SK-N-SH (cell line): ENCODE results near the gene MAP7D2. TPM values are rescaled to one million over a fixed set of nuclear protein-coding genes. Genes with fewer than 3 reads are reported as not detected.

Experiments
- CTCF ChIA-PET: fragments of 300-600, 350-600 bp; formaldehyde crosslinking; extraction: SDS; loops from one replicate; lab custom pipeline; 2021; lab: Yijun Ruan, JAX
- POLR2A ChIA-PET: fragments of 350-600 bp; sonication (Branson Sonifier 250); formaldehyde crosslinking; extraction: SDS; loops from one replicate; lab custom pipeline; 2020; ENCODE audit warnings: antibody characterized with exemption, inconsistent platforms; lab: Yijun Ruan, JAX
- DNase-seq: peaks from one replicate; pipeline ENCODE4 v3.0.0; 2012
- H2AFZ ChIP-seq: fragments of 200-600 bp; sonication (generic); 2 replicates; pipeline ENCODE4 v1.8.1; 2016; ENCODE audit warnings: antibody characterized with exemption, mild to moderate bottlenecking, low read depth
- H3F3A ChIP-seq: fragments of 200-600 bp; sonication (generic); replicated peaks from 2 replicates; pipeline ENCODE3; 2016; ENCODE audit warnings: antibody characterized with exemption, mild to moderate bottlenecking; ENCODE audit not compliant: insufficient read depth
- H3K27ac ChIP-seq, 2 experiments: fragments of 200-500 bp in 1 of 2; fragments of 200-600 bp in 1 of 2; sonication (Bioruptor generic) in 1 of 2; sonication (generic), shearing (Covaris generic) in 1 of 2; 2 replicates each; pipeline versions ENCODE4 v1.5.1 to v1.6.1; 2014 to 2016; ENCODE audit warnings: low read depth in 2 of 2, inconsistent platforms in 1 of 2, low read length in 1 of 2, mild to moderate bottlenecking in 1 of 2, mixed read lengths in 1 of 2
- H3K27me3 ChIP-seq: fragments of 200-600 bp; sonication (generic), shearing (Covaris generic); 2 replicates; pipeline ENCODE4 v1.6.1; 2016; ENCODE audit warnings: mixed run types; ENCODE audit not compliant: insufficient read depth
- H3K36me3 ChIP-seq, 2 experiments: fragments of 200-500 bp in 1 of 2; fragments of 200-600 bp in 1 of 2; sonication (Bioruptor generic) in 1 of 2; sonication (generic) in 1 of 2; replicated peaks in 1 of 2; 2 replicates each; pipeline versions ENCODE3 to v1.5.1; 2014 to 2016; ENCODE audit warnings: low read length in 1 of 2, mild to moderate bottlenecking in 1 of 2; ENCODE audit not compliant: insufficient read depth in 2 of 2, control insufficient read depth in 1 of 2
- H3K4me1 ChIP-seq, 2 experiments: fragments of 200-500 bp in 1 of 2; fragments of 200-600 bp in 1 of 2; sonication (Bioruptor generic) in 1 of 2; sonication (generic), shearing (Covaris generic) in 1 of 2; 2 replicates each; pipeline versions ENCODE4 v1.5.1 to v1.6.1; 2014 to 2016; ENCODE audit warnings: low read depth in 1 of 2, low read length in 1 of 2, mixed run types in 1 of 2; ENCODE audit not compliant: insufficient read depth in 2 of 2, control insufficient read depth in 1 of 2
- H3K4me2 ChIP-seq: fragments of 200-600 bp; sonication (generic), shearing (Covaris generic); 2 replicates; pipeline ENCODE4 v1.6.1; 2017; ENCODE audit warnings: mixed run types
- H3K4me3 ChIP-seq, 2 experiments: fragments of 200-500 bp in 1 of 2; fragments of 200-600 bp in 1 of 2; sonication (Bioruptor generic) in 1 of 2; sonication (generic), shearing (Covaris generic) in 1 of 2; 2 replicates each; pipeline versions ENCODE4 v1.5.1 to v1.8.1; 2014 to 2016; ENCODE audit warnings: low read depth in 2 of 2, inconsistent platforms in 1 of 2, low read length in 1 of 2, mild to moderate bottlenecking in 1 of 2, mixed read lengths in 1 of 2, moderate library complexity in 1 of 2
- H3K79me2 ChIP-seq: fragments of 200-600 bp; sonication (generic); 2 replicates; pipeline ENCODE4 v1.8.1; 2017; ENCODE audit warnings: mild to moderate bottlenecking; ENCODE audit not compliant: insufficient read depth
- H3K9ac ChIP-seq: fragments of 200-600 bp; sonication (generic); 2 replicates; pipeline ENCODE4 v1.6.1; 2017; ENCODE audit warnings: mixed run types
- H3K9me2 ChIP-seq: fragments of 200-600 bp; sonication (generic); 2 replicates; pipeline ENCODE4 v1.6.1; 2017; ENCODE audit warnings: mixed run types
- H3K9me3 ChIP-seq: fragments of 200-600 bp; sonication (generic); 2 replicates; pipeline ENCODE4 v1.6.1; 2017; ENCODE audit warnings: mixed run types, mild to moderate bottlenecking, moderate library complexity
- H4K20me1 ChIP-seq: fragments of 200-600 bp; sonication (generic); 2 replicates; pipeline ENCODE4 v1.6.1; 2017; ENCODE audit warnings: mild to moderate bottlenecking, mixed run types; ENCODE audit not compliant: insufficient read depth
- ELF1 ChIP-seq: IDR thresholded peaks from 2 replicates; pipeline ENCODE4 v1.4.0; 2012
- EP300 ChIP-seq, 2 experiments: IDR thresholded peaks; 2 replicates each; pipeline versions ENCODE4 v1.4.0 to v1.6.1; 2012; ENCODE audit warnings: borderline replicate concordance in 1 of 2, low read depth in 1 of 2, low read length in 1 of 2
- FOSL2 ChIP-seq: IDR thresholded peaks from 2 replicates; pipeline ENCODE4 v1.4.0; 2012; ENCODE audit warnings: low read depth, mild to moderate bottlenecking, moderate library complexity, borderline replicate concordance
- FOXJ3 ChIP-seq: sonication (generic); formaldehyde crosslinking; IDR thresholded peaks from 2 replicates; pipeline ENCODE4 v1.5.1; 2020; ENCODE audit warnings: mild to moderate bottlenecking, missing genetic modification reagents
- GABPA ChIP-seq: IDR thresholded peaks from 2 replicates; pipeline ENCODE4 v1.4.0; 2012; ENCODE audit warnings: low read depth, mild to moderate bottlenecking
- MEF2A ChIP-seq: IDR thresholded peaks from 2 replicates; pipeline ENCODE4 v1.4.0; 2012; ENCODE audit warnings: low read depth, borderline replicate concordance
- NFIC ChIP-seq: IDR thresholded peaks from 2 replicates; pipeline ENCODE4 v1.4.0; 2012; ENCODE audit warnings: borderline replicate concordance
- POLR2AphosphoS5 ChIP-seq: IDR thresholded peaks from 2 replicates; pipeline ENCODE4 v1.6.1; 2012; ENCODE audit warnings: low read depth, low read length
- RAD21 ChIP-seq: IDR thresholded peaks from 2 replicates; pipeline ENCODE4 v1.6.1; 2012; ENCODE audit warnings: mild to moderate bottlenecking, low read length
- RCOR1 ChIP-seq: fragments of 150-350 bp; IDR thresholded peaks from 2 replicates; pipeline ENCODE4 v1.6.1; 2017; ENCODE audit warnings: antibody characterized with exemption, low read length
- SIN3A ChIP-seq: IDR thresholded peaks from 2 replicates; pipeline ENCODE4 v1.6.1; 2012; ENCODE audit warnings: low read depth, mild to moderate bottlenecking, low read length, moderate library complexity, borderline replicate concordance
- SMC3 ChIP-seq: IDR thresholded peaks from 2 replicates; pipeline ENCODE4 v1.6.1; 2012; ENCODE audit warnings: low read depth, low read length, improper control_type of control experiment
- TAF1 ChIP-seq: IDR thresholded peaks from 2 replicates; pipeline ENCODE4 v1.6.1; 2012; ENCODE audit warnings: low read depth, mild to moderate bottlenecking, low read length, moderate library complexity, borderline replicate concordance
- YY1 ChIP-seq: IDR thresholded peaks from 2 replicates; pipeline ENCODE4 v1.4.0; 2012; ENCODE audit warnings: low read depth, mild to moderate bottlenecking
- WGBS: methylation state at CpG from one replicate; pipeline ENCODE4 v1.1.6; 2017; ENCODE audit warnings: low lambda C conversion rate; 5-methylcytosine and 5-hydroxymethylcytosine counted together
- polyA plus RNA-seq, 3 experiments: library from polyadenylated mRNA; depleted of rRNA; stranded (reverse); fragments of >200 nt; gene quantifications; 2 replicates each; pipeline ENCODE4 v1.2.3, GENCODE V29; 2012
- TF ChIP-seq, protein P1 (sequence below): IDR thresholded peaks from 2 replicates; pipeline ENCODE4; 2012
- TF ChIP-seq, protein P2 (sequence below): fragments of 150-350 bp; IDR thresholded peaks from 2 replicates; pipeline ENCODE4 v1.6.1; 2017; ENCODE audit warnings: antibody characterized with exemption, low read length, low read depth, borderline replicate concordance
- TF ChIP-seq, protein P3 (sequence below): IDR thresholded peaks from 2 replicates; pipeline ENCODE4 v1.6.1; 2012; ENCODE audit warnings: mild to moderate bottlenecking, low read depth, low read length, moderate library complexity

Gene MAP7D2
- polyA plus RNA-seq, 1 of the 3 experiments (the other 2 are of a cell fraction): 2.7 TPM

DNA sequence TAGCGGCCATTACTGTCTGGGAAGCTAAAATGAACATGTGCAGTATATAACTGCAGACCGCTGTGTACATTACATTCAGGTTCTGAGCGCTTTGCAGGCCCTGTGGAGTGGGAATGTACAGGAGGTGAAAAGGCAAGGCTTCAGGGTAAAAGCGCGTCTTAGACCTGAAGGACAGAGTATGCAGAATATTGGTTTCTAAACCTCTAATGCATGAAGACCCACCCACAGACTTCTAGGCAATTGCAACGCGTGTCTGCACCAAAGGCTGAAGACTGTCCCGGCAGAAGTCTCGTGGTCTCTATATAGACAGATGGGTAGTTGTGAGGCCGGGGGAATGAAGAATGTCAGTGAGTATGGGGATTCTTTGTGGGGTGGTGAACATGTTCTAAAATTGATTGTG is 5.4 kb downstream of the MAP7D2 start:
- H2AFZ ChIP-seq: no peak overlapping the region
- TF ChIP-seq POLR2AphosphoS5 (no peak), TAF1 (no peak), FOSL2 (no peak), SIN3A (no peak), MEF2A (no peak), EP300 (IDR thresholded peaks at IDR 0.05; ENCODE audit: borderline replicate concordance in 1 of 2, low read depth in 1 of 2, low read length in 1 of 2) (no peak), GABPA (no peak), RAD21 (no peak), FOXJ3 (no peak), NFIC (no peak), YY1 (no peak), ELF1 (no peak), SMC3 (no peak), RCOR1 (no peak)
- TF ChIP-seq, protein P1, sequence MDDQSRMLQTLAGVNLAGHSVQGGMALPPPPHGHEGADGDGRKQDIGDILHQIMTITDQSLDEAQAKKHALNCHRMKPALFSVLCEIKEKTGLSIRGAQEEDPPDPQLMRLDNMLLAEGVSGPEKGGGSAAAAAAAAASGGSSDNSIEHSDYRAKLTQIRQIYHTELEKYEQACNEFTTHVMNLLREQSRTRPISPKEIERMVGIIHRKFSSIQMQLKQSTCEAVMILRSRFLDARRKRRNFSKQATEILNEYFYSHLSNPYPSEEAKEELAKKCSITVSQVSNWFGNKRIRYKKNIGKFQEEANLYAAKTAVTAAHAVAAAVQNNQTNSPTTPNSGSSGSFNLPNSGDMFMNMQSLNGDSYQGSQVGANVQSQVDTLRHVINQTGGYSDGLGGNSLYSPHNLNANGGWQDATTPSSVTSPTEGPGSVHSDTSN: no peak
- TF ChIP-seq, protein P2, sequence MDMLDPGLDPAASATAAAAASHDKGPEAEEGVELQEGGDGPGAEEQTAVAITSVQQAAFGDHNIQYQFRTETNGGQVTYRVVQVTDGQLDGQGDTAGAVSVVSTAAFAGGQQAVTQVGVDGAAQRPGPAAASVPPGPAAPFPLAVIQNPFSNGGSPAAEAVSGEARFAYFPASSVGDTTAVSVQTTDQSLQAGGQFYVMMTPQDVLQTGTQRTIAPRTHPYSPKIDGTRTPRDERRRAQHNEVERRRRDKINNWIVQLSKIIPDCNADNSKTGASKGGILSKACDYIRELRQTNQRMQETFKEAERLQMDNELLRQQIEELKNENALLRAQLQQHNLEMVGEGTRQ: no peak
- TF ChIP-seq, protein P3, sequence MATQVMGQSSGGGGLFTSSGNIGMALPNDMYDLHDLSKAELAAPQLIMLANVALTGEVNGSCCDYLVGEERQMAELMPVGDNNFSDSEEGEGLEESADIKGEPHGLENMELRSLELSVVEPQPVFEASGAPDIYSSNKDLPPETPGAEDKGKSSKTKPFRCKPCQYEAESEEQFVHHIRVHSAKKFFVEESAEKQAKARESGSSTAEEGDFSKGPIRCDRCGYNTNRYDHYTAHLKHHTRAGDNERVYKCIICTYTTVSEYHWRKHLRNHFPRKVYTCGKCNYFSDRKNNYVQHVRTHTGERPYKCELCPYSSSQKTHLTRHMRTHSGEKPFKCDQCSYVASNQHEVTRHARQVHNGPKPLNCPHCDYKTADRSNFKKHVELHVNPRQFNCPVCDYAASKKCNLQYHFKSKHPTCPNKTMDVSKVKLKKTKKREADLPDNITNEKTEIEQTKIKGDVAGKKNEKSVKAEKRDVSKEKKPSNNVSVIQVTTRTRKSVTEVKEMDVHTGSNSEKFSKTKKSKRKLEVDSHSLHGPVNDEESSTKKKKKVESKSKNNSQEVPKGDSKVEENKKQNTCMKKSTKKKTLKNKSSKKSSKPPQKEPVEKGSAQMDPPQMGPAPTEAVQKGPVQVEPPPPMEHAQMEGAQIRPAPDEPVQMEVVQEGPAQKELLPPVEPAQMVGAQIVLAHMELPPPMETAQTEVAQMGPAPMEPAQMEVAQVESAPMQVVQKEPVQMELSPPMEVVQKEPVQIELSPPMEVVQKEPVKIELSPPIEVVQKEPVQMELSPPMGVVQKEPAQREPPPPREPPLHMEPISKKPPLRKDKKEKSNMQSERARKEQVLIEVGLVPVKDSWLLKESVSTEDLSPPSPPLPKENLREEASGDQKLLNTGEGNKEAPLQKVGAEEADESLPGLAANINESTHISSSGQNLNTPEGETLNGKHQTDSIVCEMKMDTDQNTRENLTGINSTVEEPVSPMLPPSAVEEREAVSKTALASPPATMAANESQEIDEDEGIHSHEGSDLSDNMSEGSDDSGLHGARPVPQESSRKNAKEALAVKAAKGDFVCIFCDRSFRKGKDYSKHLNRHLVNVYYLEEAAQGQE: no peak
- H3K9me2 ChIP-seq: no peaks in the 10 kb centered on the region
- H3K4me2 ChIP-seq: no peak overlapping the region
- H3K9me3 ChIP-seq: no peaks in the 10 kb centered on the region
- H3K4me3 ChIP-seq: no peak overlapping the region
- no peaks in the 10 kb centered on the region; the same call in 1 of the 2 replicates for H3K27me3 ChIP-seq
- H3F3A ChIP-seq: no peaks in the 10 kb centered on the region
- WGBS: 83% methylated on average over 10 of the region's 10 CpGs
- DNase-seq: no peak
- POLR2A ChIA-PET: no interaction called here
- H3K27ac ChIP-seq: no peak overlapping the region
- H3K36me3 ChIP-seq: no peaks in the 10 kb centered on the region
- no peaks in the 10 kb centered on the region for H4K20me1 ChIP-seq
- no peaks in the 10 kb centered on the region; a peak in 1 of 4 replicates for H3K4me1 ChIP-seq
- H3K9ac ChIP-seq: no peak overlapping the region
- no peaks in the 10 kb centered on the region for H3K79me2 ChIP-seq
- CTCF ChIA-PET: no interaction called here
